ENCODE results near the gene COLGALT1.
"Not testable (repeated sequence)": the region's sequence is repeated elsewhere in the genome, so short reads cannot be mapped to it uniquely, and the experiment has no call there.

COLGALT1 gene

DNA sequence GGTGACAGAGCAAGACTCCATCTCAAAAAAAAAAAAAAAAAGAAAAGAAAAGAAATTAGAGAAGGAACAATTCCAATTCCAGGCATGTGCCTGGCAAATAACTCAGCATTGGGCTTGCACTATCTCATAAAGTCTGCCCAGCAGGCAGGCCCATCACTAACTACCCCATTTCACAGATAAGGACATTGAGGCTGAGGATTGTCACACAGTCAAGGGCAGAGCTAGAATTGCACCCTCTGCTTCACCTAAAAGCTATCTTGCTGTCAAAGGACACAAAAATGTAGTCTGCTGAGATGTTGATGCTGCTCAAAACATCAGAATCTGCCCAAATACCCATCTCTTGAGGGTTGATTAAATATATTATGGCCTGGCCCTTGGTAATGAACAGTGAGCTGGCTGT is 20.7 kb upstream of the COLGALT1 start:
- no peak for DNase-seq

DNA sequence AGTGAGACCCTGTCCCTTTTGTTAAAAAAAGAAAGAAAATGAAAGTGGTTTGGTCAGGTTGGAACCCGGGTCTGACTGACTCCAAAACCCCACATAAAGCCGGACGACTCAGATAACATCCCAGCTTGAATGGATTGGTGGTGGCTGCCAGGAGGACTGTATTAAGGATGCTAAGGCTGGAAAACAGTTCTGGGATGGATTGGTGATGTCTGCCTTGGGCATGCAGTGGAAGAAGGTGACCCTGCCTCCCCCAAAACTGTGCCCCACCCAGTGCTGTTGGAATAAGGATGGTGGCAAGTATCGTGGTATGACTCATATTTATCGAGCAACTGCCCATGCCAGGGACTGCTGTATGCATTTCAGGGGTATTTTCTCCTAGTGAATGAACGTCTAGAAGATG is 18.5 kb upstream of the COLGALT1 start:
- DNase-seq = no peak

DNA sequence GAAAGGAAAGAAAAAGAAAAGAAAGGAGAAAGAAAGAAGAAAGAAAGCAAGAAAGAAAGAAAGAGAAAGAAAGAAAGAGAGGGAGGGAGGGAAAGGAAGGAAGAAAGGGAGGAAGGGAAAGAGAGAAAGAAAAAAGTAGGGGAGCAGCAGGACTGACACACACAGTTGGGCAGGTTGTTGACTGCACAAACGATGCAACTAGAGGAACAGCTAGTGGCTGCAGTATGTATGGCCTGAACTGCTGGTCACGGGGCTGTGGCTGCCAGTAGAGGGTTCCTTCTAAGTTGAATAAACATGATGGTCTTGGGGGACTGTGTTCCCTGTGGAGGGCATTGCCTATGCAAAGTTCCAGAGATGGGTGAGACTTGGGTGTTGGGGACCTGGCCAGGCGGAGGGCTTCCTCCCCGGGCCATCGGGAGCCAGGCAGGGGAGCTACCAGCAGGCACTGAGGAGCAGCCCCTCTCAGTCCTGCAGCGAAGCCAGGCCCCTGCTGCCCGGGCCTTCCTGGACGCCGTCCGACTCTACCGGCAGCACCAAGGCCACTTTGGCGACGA is 16.7 kb upstream of the COLGALT1 start:
- DNase-seq = no peak

DNA sequence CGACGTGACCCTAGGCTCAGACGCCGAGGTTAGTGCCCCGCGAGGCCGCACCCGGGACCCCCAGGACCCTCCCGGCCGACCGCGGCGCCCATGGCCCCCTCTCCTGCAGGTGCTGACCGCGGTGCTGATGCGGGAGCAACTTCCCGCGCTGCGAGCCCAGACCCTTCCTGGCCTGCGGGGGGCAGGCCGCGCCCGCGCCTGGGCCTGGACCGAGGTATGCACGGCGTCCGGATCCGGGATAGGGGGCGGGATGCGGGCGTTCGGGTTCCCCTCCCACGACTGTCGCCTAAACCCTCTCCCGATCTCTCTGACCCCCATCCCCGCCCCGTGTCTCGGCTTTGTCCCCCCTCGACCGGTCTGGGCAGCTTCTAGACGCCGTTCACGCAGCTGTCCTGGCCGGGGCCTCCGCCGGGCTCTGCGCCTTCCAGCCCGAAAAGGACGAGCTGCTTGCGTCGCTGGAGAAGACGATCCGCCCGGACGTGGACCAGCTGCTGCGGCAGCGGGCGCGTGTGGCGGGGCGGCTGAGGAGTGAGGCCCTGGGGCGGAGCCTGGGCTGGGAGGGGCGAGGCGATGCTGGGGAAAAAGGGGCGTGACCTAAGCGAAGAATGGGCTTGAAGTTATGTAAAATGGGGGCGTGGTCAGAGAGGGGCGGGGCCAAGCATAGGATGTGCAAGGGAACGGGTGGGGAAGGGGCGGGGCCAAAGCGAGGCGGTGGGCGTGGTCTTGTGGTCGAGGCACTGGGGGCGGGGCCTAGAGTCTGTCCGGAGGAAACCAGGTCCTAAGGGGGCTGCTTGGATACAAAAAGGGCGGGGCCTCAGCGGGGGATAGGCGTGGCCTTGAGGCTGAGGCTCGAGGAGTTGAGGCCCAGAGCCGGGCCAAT is 16.0 kb upstream of the COLGALT1 start:
- DNase-seq = peak; percentile 94

DNA sequence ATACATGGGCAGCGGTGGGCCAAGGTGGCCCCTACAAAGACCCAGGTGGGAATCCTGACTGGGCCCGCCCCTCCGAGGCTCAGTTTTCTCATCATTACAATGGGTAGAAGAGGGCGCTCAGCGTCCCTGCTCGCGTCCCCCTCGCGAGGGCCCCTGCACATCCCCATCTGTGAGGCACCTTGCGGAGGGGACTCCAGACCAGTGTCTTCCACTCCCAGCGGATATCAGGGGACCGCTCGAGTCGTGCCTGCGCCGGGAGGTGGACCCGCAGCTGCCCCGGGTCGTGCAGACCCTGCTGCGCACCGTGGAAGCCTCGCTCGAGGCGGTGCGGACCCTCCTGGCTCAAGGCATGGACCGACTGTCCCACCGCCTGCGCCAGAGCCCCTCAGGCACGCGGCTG is 15.3 kb upstream of the COLGALT1 start:
- no peak for DNase-seq

DNA sequence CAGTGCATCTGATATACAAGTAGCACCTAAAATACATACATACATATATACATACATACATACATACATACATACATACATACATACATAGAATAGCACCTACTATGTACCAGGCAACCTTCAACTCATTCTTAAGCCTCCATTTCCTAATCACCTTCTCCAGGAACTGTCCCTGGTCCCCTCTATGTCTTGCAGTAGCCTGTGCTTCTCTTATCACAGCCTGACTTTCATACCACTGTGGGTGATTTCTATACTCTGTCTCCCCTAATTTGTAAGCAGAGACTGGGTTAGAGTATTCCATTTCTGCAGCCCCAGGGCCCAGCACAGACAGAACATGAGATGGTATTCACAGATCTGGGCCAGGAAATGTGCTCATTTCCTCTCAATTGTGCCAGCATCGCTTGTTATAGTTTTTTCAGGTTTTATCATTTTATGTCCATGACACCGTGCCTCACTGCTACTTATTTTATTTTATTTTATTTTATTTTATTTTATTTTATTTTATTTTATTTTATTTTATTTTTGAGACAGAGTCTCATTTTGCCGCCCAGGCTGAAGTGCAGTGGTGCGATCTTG is 14.2 kb upstream of the COLGALT1 start:
- no peak for DNase-seq

DNA sequence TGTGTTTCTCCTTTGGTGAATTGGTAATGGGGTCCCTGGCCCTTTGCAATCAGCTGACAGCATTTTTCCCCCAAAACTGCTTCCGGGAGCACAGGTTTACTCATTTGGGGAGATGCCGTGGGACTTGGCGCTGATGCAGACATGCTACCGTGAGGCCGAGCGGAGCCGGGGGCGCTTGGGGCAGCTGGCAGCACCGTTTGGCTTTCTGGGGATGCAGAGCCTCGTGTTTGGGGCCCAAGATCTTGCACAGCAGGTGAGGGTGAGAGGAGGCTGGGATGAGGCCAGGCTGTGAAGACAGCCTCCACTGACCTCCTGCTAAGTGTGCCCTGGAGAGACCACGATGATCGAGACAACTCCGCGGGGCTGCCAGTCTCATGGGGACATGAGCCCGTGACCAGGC is 13.4 kb upstream of the COLGALT1 start:
- no peak for DNase-seq

DNA sequence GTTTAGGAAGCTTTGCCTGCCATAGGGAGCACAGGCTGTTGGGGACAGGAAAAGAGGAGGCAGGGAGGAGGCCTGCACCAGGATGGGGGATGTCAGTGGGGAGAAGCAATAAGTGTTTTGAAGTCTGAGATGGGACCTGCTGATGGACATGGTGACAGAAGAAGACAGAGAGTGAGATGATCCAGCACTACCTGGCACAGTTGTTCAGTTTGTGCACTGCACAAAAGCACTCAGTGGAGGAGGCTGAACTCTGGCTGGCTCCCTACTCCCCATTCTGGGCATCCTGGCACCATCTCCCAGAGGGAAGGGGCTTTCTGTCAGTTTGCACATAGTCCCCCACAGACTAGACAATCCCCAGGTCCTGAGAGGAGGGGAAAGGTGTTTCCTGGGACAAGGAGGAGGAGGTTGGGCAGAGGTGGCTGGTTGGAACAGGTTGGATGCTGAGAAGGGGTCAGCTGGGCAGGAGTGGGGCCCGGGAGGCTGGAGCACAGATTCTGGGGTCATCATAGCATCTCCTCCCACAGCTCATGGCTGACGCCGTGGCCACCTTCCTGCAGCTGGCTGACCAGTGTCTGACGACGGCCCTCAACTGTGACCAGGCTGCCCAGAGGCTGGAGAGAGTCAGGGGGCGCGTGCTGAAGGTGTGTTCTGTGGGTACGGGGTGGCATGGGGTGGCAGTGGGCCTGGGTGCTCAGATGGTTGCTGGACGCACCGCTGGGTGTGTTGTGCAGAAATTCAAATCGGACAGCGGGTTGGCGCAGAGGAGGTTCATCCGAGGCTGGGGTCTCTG is 12.5 kb upstream of the COLGALT1 start:
- DNase-seq = no peak

DNA sequence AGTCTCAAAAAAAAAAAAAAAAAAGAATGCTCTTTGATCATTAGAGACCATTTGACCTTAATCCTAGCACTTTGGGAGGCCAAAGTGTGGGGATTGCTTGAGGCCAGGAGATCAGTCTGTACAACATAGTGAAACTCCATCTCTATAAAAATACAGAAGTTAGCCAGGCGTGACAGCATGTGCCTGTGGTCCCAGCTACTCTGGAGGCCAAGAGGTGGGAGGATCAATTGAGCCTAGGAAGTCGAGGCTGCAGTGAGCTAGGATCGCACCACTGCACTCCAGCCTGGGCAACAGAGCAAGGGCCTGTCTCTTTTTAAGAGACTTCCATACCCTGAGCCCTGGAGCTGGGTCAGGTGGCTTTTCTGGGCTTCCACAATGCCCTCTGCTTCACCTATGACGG is 11.5 kb upstream of the COLGALT1 start:
- DNase-seq = no peak

DNA sequence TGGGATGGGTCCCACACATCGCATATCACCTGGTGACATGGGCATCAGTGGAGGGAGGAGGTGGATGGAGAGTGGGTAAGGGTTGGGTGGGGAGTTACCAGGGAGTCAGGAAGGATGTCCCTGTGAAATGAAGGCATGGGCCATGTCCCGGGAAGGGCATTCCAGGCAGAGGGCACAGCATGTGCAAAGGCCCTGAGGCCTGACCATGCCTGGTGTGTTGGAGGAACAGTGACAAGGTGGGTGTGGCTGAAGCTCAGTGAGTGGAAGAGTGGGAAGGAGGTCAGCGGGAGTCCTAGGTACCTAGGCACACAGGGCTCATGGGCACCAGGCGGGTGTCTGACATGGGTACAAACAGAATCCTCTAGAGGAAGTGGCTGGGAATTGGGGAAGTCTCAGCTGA is 11.0 kb upstream of the COLGALT1 start:
- no peak for DNase-seq

DNA sequence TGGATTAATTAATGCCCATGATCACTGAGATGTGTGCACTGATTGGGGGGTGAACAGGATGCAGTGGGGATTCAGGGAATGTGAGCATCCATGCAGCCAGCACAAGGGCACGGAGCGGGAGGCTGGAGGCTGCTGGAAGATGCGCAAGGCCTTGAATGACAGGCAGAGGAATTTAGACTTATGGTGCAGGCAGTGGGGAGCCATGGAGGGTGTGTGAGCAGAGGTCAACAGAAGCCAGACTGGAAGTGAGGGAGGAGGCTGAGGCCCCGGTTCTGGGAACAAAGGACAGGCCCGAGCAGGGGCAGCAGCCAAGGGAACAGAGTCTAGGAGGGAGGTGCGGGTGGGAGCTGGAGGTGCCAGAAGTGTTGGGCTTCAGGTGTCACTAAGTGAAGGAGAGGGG is 7.3 kb upstream of the COLGALT1 start:
- DNase-seq = no peak

DNA sequence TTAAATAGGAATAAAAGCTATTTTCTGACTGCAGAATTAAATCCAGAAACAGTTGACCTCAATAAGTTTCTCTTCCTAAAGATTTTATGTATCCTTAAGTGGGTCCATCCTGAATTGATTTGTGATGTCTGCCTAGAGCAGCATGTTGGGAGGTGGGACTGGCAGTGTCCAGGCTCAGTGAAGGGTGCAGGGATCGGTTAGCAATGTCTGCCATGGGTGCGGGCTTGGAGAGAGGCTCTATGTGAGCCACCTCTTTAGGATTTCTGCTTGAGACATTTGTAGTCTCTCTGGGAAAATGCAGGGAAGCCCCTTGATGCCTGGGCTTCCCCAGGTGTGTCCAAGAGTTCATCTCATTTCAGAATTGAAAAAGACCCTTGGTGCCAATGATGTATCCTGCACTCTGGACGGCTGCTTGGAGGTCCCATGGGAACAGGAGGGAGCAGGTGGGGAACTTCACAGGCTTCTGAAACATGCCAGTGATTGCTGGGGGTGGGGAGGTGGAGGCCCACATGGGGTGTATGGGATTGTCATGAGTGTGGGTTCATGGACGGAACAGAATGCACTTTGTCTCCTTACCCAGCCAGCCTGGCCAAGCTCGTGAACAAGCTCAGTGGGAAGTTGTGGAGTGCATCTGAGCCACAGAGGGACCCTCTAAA is 6.2 kb upstream of the COLGALT1 start:
- no peak for DNase-seq

DNA sequence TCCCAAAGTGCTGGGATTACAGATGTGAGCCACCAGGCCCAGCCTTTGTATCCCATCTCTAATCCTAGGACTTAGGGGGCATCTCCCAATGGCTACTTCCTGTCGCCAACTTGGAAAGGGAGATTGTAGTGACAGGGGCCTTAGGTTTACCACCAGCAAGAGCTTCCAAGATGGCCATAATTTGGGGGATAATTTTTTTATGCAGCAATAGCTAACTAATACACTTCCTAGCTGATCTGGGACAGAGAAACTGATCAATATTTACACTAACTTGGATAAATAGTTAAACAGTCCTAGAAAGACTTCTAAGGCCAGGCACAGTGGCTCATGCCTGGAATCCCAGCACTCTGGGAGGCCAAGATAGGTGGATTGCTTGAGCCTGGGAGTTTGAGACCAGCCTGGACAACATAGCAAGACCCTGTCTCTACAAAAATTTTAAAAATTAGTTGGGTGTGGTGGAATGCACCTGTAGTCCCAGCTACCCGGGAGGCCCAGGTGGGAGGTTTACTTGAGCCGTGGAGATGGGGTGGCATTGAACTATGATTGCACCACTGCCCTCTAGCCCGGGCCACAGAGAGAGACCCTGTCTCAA is 5.3 kb upstream of the COLGALT1 start:
- DNase-seq = no peak

DNA sequence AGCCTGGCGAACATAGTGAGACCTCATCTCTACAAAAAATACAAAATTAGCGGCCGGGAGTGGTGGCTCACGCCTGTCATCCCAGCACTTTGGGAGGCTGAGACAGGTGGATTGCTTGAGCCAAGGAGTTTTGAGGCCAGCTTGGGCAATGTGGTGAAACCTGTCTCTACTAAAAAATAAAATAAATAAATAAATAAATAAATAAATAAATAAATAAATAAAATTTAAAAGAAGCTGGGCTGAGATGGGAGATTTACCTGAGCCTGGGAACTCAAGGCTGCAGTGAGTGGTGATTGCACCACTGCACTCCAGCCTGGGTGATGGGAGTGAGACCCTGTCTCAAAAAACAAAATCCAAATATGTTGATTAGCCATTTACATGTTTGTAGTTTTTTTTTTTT is 2.7 kb upstream of the COLGALT1 start:
- DNase-seq = not testable (repeated sequence)

DNA sequence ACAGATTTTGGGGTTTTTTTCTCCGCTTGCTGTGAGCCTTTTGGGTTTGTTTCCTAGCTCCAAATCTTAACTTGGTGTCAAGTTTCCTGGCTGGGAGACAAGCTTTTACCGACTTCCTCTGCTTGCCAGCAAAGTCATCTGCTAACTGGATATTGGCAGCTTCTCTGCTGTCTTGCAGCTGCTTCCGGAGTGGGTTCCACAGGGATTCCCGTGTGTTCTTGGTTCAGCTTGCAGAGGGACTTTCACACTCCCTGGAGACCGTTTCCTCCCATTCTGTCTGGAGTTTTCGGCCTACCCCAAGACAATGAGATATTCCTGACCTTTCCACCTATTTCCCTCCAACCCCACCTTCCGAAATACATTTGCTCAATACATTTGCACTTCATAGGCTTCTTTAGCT is 2.2 kb upstream of the COLGALT1 start:
- peak; percentile 14 for DNase-seq

DNA sequence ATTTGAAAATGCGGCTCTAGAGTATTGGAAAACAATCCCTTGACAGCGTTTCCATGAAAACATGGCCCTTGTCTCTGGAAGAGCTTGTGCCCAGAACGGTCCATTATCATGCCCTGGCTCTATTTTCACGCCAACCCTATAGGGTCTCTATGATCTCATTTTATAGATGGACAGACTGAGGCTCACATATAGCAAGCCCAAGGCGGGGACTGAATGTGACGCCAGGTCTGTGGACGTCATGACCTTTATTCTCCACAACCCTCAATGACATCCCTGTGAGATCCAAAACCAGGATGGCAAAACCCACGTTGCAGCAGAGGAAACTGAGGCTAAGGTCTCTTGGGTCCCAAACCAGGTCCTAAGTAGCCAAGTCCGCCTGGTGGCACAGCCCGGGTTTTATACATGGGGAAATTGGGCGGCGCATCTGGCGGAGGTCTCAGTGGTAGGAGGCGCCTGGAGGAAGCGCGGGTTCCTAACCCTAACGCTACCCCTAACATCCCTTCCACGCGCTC is 425 bp upstream of the COLGALT1 start:
- peak; percentile 42 for DNase-seq

DNA sequence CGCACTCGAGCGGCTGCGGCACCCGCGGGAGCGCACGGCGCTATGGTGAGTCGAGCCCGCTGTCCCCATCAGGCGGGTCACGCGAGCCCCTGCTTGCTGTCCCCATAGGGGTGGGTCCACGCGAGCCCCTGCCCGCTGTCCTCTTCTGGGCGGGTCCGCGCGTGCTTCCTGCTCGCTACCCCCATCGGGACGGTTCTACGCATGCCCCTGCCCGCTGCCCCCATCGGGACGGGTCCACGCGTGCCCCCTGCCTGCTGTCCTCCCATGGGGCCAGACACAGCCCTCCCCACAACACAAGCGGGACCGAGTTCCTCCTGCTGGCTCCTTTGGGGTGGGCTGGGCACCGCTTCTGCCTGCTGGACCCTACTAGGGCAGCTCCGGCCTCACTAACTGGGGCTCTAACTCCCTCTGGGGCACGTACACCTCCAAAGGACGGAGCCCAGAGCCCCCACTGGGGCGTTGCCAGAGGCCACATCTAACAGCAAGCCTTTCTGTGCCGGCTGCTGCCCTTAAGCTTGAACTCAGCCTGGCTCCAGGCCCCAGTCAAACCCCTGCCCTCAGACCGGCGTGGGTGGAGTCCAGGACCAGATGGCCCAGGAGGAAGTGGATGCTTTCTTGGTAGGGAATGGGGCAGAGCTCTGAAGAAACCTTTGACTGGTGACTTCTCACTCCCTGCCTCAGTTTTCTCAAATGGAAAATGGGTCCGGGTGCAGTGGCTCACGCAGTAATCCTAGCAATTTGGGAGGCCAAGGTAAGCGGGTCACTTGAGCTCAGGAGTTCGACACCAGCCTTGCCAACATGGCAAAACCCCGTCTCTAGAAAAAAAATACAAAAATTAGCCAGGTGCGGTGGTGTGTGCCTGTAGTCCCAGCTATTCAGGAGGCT is 722 bp downstream of the COLGALT1 start:
- no peak for DNase-seq

DNA sequence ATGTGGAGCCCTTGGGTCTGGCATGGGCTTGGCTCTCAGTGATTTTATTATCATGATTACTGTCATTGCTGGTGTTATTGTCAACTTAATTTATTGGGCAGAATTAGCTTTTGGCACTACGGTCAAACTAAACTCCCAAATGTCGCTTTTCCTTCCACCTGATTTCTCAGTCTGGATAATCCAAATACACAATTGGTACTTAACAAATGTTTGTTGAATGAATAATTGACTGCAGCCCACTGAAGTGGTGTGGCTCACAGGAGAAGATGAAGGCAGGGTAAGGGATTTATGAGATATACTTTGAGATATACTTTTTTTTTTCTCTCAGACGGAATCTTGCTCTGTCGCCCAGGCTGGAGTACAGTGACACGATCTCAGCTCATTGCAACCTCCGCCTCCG is 1.5 kb downstream of the COLGALT1 start:
- DNase-seq = no peak

DNA sequence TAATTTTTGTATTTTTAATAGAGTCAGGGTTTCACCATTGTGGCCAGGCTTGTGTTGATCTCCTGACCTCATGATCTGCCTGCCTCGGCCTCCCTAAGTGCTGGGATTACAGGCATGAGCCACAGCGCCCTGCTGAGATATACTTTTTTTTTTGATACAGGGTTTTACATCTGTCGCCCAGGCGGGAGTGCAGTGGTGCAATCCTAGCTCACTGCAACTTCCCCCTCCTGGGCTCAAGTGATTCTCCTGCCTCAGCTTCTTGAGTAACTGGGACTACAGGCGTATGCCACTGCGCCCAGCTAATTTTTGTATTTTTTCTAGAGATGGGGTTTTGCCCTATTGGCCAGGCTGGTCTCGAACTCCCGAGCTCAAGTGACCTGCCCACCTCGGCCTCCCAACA is 2.0 kb downstream of the COLGALT1 start:
- no peak for DNase-seq

DNA sequence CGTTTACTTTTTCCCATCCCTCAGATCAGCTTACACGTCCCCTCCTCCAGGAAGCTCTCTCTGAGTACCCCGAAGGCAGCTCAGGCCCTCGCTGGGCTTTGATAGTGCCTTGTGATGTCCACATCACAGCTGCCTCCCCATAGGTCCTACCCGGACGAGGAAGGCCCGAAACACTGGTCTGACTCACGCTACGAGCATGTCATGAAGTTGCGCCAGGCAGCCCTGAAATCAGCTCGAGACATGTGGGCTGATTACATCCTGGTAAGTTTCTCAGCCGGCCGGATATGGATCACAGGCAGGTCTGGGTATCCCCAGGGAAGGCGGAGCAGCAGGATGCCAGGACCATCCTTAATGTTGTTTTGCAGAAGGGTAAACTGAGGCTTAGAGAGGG is 4.8 kb downstream of the COLGALT1 start:
- DNase-seq = no peak

DNA sequence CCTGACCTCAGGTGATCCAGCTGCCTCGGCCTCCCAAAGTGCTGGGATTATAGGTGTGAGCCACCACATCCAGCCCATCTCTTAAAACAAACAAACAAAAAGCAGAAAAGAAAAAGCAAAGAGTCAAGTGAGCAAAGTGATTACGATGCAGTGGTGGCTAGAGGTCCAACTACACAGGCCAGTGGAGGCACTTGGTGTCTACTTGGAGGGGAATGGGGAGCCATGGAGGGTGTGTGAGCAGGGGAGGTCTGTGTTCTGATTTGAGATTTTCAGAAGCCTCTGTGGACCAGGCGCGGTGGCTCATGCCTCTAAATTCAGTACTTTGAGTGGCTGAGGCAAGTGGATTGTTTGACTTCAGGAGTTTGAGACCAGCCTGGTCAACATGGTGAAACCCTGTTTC is 6.6 kb downstream of the COLGALT1 start:
- DNase-seq = no peak

Measured in SHP77 treated with DMSO at 0.1 percent for 48 hours (cell line).